ENCODE measurements around the gene C11orf42.

C11orf42 gene, protein sequence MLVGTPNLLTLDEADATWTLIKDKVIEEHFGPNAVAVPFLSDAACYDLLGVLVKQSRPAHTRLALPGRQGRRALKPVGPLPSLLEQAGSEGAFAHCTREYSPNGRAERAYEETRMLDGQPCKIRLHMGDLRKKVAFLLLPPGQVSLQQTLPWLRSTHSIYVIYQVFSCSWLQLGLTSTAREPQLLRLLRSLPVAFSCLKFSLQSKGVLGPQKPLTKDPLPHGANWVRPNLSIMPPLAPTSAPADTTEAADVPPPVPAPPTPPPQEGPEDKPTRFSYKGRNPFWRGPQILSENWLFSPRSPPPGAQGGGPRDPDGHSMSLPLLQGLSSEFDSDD

DNA sequence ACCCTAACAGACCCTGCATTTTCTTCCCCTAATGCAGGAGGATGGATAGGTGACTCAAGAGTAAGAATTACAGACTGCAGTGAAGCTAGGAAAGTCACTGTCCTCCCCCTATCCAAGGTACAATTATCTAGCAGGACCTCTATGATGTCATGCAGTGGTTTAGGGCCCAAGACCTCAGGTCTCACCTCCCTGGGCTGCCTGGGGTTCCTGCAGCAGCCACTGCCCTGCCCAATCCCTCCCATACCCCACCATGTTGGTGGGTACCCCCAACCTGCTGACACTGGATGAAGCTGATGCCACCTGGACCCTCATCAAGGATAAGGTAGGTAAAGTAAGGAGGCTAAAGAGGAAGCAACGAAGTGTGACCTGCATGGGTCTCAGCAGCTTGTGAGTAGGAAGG lies at the start of gene C11orf42:
TSS of gene C11orf42 (plus strand) at position 192 of the 400 bp plus-strand sequence. CDS start at position 251, 59 bp downstream.
- DNase-seq (ENCODE audit: low read depth, low spot score) = no peak

DNA sequence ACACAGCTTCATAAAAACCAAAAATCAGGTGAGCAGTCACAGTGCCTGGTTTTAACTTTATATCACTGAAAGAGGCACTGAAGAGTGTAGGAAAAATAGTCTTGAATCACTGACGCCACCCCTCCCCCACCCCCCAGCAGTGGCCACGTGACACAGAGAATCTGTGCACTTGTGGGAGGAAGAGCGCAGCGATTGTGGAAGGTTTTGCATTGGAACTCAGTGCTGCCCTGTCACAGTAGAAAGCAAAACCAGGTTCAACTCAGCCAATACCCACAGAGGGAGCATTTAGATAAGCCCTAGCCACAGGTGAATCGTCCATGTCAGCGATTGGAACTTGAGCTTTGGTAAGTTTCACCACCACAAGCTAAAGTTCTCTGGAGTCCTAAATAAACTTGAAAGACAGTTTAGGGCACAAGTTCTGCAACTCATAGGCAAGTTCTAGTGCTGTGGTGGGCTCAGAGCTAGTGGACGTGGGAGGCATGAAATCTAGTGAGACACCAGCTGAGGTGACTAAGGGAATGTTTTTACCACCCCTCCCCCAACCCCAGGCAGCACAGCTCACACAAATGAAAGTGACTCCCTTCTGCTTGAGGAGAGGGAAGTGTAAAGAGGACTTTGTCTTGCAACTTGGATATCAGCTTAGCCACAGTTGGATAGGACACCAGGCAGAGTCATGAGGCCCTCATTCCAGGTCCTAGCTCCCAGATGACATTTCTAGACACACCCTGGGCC lies 48.6 kb upstream of the C11orf42 start:
- no peak for DNase-seq (ENCODE audit: low read depth, low spot score)

DNA sequence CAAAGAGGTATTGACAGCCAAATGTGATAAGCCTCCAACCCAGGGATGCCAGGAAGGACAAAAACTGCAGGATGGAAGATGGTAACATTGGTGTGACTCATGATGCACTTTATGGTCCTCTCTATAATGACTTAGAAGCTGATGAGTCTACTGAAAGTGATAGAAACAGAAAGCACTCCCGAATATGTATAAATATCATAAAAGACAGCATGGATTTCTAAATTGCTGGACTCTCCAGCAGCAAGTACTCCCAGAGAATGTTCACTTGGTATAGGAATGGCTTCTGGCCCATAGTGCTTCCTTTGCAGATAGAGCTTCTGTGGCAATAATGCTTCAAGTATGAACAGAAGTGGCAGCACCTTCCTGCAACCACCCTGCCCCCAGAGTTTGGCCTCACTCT lies 35.1 kb upstream of the C11orf42 start, which contains the start of gene OR52B2:
TSS of gene OR52B2 (minus strand) at position 101 of the 400 bp plus-strand sequence. CDS start at position 101, 0 bp downstream.
- DNase-seq (ENCODE audit: low read depth, low spot score) = no peak

DNA sequence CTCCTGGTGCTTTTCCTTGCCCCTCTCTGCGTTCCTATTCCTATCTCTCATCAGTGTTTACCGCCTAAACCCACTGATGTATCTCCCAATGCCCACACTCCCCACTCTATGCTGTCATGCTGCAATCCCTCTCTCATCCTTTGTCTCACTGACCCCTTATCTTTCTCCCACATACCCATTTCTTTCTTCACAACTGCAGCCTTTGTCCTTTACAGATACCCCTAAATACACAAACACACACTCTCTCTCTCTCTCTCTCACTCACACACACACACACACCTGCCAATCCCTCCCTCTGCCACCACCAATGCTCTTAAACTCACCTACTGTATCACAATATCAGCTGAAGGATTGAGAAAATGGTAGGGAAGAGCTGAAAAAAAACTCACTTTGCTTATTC lies 29.9 kb upstream of the C11orf42 start:
- DNase-seq (ENCODE audit: low read depth, low spot score) = no peak

DNA sequence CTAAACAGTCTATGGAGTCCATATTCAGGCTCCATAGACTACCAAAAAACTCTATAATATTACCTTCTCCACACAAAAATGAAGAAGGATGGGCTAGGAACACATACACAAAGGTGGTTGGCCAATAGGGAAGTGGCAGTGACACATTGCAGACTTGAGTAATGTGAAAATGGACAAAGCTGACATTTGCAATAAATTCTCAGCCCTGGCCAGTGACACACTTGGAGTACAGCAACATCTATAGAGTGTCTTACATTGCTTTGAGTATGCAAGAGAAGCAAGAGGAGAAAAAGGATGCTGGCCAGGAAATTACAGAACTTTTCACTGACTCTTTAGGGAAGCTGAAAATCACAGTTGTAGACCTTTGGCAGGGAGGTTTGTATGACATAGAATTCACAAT lies 13.6 kb upstream of the C11orf42 start:
- DNase-seq (ENCODE audit: low read depth, low spot score) = no peak

DNA sequence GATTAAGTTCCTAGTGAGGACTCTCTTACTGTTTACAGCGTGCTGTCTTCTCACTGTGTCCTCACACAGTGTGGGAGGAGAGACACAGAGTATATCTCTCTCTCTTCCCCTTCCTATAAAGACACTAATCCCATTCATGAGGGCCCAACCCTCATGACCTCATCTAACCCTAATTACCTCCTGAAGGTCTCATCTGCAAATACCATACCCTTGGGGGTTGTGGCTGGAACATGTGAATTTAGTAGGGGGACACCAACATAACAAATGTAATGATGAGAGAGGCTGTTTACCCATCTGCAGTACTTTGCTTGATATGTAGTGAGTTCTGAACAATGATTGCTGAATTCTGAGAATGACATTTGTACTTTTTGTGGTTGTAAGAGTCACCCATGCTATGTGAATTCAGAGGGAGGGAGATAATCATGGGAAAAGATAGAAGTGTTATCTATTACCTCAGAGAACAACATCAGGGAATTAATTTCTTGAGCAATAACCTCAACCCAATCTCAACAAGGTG lies 11.2 kb upstream of the C11orf42 start:
- DNase-seq (ENCODE audit: low read depth, low spot score) = no peak

DNA sequence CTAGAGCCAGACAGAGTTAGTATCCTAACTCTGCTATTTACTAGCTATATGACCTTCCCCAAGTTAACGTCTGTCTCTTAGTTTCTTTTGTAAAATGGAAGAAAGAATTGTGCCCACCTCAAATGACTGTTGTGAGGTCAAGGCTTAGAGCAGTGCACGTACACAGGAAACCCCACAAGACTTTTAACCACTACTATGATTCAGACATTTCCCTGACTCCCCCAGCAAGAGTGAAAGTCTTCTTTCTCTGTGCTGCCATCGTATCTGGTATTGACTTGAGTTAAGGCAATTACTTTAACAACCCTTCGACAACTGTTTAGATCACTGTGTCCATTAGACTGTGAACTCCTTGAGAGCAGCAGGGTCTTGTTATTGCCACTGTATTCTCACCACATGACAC lies 9.0 kb upstream of the C11orf42 start:
- no peak for DNase-seq (ENCODE audit: low read depth, low spot score)

DNA sequence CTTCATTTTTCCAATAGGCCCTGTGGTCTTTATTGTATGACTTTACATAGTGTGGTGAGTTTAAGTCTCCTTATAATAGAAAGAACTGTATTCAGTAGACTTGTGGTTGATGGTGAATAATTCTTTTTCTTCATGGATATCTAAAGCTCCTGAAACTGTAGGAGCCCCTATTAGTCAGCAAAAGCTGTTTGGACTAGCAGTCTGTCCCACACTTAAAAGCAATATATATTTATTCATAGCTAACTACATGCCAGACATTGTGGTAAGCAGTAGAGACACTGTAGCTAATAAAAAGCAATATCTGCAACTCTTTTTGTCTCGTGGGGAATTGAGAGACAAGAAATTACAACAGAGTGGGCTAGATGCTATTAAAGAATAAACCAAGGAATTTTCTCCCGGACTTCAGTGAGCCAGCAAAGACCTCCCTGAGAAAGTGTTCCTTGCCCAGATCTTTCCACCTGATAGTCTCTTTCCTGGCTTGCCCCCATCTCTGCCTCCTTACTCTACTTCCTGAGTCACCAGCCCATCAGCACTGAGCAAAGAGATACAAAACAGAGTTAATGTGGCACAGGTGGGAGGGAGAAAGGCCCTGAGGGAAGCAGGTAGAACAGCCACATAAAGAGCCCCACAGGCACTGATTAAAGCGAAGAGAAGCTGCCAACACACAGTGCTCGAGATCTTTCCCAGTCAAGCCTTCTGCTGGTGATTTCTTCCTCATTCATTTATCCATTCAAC lies 7.7 kb upstream of the C11orf42 start:
- DNase-seq (ENCODE audit: low read depth, low spot score) = no peak

DNA sequence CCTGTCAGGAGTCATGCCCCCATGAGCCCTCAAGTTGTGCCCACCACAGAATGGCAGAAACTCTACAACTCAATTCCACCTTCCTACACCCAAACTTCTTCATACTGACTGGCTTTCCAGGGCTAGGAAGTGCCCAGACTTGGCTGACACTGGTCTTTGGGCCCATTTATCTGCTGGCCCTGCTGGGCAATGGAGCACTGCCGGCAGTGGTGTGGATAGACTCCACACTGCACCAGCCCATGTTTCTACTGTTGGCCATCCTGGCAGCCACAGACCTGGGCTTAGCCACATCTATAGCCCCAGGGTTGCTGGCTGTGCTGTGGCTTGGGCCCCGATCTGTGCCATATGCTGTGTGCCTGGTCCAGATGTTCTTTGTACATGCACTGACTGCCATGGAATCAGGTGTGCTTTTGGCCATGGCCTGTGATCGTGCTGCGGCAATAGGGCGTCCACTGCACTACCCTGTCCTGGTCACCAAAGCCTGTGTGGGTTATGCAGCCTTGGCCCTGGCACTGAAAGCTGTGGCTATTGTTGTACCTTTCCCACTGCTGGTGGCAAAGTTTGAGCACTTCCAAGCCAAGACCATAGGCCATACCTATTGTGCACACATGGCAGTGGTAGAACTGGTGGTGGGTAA lies 6.1 kb upstream of the C11orf42 start, which contains the start of gene OR52W1:
TSS of gene OR52W1 (plus strand) at position 51 of the 637 bp plus-strand sequence. CDS start at position 51, 0 bp downstream.
- no peak for DNase-seq (ENCODE audit: low read depth, low spot score)

DNA sequence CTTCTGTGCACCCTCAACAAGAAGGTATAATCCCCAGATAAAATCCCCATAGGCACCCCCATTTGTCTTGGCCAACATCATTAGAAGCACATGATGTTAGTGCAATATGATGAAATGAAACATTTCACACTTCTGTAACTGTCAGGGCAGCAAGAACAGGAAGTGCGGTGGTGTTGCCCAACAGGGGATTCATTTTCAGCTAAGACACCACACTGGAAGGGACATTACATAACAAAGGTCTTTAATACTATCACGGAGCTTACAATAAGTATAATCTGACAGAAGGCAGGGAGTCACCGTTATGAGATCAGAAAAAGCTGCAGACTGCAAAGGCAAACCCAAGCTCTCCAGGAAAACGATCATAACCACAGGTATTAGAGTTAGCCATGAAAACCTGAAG lies 4.4 kb upstream of the C11orf42 start:
- DNase-seq (ENCODE audit: low read depth, low spot score) = no peak

DNA sequence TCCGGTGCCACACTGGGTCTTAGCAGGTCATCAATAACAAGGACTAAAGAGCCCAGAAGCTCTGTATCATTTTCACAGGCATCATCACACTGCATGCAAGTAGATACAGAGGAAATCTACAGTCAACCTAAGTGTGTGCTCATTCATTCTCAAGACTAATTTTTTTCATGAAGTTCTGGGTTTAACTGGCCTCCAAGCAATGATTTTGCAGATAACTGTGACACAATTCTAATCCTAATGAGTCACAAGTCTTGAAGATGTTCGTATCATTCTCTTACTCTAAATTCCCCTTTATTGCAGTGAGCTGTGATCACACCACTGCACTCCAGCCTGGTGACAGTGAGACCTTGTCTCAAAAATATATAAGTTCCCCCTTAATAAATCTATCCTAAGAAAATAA lies 3.9 kb upstream of the C11orf42 start:
- no peak for DNase-seq (ENCODE audit: low read depth, low spot score)

DNA sequence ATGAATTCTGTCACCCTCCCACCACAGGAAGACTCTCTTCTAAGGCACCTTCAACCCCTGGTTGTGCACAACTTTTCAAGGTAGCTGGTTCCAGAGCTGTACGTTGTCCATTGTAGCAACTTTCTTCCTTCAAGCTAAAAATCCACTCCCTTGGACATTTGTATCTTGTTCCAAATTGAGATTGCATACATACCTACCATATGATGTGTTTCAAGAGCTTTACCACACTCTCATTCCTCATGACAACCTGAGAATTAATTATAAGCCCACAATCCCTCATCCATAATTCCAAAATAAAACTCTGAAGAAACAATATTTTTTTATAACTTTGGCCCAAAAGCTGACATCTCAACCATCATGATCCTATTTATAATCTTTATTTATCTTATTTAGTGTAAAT lies 3.3 kb upstream of the C11orf42 start:
- no peak for DNase-seq (ENCODE audit: low read depth, low spot score)

DNA sequence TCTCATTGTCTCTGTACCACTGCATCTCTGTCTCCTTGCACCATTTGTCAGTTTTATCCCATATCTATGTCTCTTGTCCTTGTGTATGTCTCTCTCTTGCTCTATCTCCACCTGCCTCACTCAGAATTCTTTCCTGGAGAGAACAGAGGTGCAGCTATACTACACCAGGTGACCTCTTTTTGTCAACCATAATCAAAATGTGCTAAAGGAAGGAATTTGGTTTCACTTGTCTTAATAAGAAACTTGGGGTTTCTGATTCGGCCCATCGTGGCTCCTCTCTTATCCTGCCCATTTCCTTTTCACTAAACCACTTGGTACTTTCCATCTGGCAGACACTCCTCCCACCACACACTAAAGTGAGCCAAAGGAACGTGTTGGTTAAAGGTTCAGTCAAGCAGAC lies 2.0 kb upstream of the C11orf42 start:
- no peak for DNase-seq (ENCODE audit: low read depth, low spot score)

DNA sequence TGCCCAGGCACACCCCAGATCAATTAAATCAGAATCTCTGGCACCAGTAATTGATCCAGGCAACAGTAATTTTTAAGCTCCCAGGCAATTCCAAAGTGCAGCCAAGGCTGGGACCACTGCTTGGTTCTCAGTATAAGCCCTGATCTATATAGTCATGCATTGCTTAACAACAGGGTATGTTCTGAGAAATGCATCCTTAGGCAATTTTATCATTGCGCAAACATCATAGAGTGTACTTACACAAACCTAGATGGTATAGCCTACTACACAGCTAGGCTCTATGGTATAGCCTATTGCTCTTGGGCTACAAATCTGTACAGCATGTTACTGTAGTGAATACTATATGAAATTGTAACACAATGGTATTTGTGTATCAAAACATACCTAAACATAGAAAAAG lies 651 bp upstream of the C11orf42 start:
- no peak for DNase-seq (ENCODE audit: low read depth, low spot score)

DNA sequence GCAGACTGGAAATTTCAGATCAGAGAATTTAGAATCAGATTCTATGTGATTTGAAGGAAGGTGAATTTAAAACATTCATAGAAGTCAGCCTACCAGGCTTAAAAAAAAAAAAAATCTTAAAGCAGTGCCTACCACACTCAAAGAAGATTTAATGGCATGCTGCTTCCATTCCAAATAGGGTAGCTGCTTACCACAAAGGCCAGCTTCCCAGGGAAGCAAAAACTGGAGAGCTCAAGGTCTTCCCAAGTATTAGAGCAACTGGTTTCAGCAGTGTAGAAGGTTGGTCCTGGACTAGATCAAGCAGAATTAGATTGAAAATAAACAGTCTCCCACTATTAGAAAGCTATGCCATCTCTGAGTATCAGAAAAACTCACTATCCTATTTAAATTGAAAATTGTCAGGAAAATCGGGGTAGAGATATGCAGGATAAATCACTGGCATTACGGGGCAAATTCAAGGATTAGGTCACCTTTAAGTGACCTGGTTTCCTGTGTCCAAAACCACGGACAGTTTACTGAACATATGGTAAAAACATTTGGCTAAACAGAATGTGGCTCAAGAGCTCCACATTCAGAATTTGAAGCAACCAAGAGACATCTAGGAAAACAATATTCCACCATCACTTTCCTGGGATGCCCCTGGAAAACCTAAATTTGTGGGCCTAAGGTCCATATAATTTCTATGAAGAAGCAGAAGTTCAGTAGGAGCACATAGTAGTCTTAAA lies 1.3 kb downstream of the C11orf42 start:
- no peak for DNase-seq (ENCODE audit: low read depth, low spot score)

DNA sequence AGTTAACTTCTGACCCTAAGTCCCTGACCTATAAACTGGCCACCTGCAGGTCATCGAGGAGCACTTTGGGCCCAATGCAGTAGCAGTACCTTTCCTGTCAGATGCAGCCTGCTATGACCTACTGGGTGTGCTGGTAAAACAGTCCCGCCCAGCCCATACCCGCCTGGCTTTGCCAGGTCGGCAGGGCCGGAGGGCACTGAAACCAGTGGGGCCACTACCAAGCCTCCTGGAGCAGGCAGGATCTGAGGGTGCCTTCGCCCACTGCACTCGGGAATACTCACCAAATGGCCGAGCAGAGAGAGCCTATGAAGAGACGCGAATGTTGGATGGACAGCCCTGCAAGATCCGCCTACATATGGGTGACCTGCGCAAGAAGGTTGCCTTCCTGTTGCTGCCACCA lies 4.4 kb downstream of the C11orf42 start:
- DNase-seq (ENCODE audit: low read depth, low spot score) = no peak

DNA sequence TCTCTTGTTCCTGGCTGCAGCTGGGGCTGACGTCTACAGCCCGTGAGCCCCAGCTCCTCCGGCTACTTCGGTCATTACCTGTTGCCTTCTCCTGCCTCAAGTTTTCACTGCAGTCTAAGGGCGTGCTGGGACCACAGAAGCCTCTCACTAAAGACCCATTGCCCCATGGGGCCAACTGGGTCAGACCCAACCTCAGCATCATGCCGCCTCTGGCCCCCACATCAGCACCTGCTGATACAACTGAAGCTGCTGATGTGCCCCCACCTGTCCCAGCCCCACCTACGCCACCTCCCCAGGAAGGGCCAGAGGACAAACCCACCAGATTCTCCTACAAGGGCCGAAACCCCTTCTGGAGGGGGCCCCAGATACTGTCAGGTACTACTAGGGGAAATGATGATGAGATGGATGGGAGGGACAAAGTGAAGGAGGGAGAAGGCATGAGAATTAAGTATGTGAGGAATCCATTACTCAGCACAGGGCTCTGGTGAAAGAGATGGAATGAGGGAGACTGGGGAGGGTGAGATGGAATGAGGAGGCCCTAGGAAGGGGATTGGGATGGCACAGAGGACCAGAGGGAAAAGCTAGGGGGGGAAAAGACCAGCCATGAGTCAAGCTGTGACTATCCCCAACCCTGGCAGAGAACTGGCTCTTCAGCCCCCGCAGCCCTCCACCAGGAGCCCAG lies 5.1 kb downstream of the C11orf42 start:
- no peak for DNase-seq (ENCODE audit: low read depth, low spot score)

DNA sequence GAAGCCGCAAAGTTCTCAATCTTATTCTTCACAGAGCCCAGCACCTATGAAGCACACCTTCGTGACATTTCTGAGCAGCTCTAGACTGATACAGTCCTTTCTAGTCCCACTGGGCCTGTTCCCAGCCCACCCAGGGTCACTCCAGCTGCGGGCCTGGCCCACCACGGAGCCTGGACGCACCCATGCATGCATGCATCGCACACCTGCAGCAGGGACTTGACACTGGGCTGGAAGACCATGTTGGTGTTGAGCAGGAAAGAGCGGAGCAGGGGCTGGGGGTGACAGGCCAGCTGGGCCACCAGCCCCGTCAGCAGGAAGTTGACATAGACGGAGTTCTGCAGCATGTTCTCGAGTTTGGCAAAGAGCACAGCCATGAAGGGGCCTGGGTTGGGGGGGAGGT lies 9.2 kb downstream of the C11orf42 start:
- no peak for DNase-seq (ENCODE audit: low read depth, low spot score)

DNA sequence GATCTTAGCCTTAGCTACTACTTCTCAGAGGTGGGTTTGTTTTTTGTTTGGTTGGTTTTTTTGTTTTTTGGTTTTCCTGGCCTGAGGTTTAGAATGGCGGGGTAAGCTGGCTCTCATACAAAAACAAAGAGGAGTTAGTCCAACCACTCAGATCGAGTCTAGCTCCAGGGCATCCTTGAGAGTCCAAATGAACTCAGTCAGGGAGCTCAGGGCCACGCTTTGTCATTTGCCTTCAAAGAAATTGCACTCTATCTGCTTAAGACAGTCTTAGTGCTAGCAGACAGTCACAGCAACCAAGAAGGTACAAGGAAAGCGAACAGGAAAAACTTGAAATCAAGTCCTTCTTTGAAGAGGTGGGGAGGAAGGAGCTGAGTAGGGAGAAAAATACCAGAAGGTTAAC lies 11.1 kb downstream of the C11orf42 start:
- no peak for DNase-seq (ENCODE audit: low read depth, low spot score)

DNA sequence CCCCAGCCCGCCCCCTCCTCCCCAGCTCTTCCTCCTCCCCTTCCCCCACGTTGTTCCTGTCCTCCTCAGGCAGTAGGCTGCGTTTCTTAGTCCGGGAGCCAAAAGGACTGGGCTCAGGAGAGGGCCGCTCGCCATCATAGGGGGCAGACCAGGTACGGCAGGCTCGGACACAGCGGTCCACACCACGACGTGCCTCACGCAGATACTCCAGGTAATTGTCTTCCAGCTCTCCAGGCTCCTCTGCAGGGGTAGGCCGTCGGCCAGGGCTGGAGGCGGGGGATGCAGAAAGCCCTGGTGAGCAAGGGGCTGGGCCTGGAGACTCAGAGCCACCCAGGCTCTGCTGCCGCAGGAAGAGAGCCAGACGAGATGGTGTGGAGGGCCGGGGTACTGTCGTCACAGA lies 12.4 kb downstream of the C11orf42 start:
- DNase-seq (ENCODE audit: low read depth, low spot score) = no peak
